ENCODE measurements around the gene ZNF280C.
A peak's percentile ranks its signal among the peaks of the same experiment; 100 is the strongest.
"Not testable (repeated sequence)": the region's sequence is repeated elsewhere in the genome, so short reads cannot be mapped to it uniquely, and the experiment has no call there.

The ZNF280C gene

DNA sequence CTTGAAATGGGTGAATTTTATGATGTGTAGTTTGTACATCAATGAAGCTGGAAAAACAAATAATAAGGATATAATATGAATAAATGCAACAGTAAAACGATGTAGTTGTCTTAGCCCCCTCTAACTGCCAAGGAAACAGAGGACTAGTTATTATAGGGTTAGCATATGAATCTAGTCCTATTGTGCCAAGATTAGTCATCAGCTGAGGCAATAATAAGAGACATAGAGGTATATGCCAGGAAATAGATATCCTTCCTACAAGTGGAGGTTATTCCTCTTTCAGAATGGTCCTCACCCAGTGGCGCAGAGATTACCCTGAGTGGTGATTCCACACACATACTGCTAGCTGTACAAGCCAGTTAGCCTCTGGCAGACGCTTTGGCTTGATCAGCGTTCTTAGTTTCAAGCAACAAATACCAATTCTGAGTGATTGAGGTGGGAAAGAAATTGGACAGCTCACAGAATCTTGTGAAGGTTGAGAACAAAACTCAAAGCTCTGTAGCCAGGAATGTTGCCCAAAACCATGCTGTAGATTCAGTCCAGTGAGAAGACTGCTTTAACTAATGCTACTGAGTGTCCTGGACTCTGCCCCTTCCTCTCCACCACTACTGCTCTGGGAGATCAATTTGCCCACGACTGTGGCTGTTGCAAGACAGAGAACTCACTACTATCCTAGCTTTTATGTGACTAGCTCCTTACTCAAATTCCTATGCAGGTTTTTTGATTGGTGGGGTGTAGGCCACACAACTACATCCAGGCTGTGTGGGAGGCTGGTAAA lies 27.0 kb upstream of the ZNF280C start:
- DNase-seq (ENCODE audit: insufficient read length, low spot score) (no peak), FAIRE-seq (peak; percentile 43)
- no peak for TF ChIP-seq POU2F2 (IDR thresholded peaks at IDR 0.05; ENCODE audit: low read depth, low read length)

DNA sequence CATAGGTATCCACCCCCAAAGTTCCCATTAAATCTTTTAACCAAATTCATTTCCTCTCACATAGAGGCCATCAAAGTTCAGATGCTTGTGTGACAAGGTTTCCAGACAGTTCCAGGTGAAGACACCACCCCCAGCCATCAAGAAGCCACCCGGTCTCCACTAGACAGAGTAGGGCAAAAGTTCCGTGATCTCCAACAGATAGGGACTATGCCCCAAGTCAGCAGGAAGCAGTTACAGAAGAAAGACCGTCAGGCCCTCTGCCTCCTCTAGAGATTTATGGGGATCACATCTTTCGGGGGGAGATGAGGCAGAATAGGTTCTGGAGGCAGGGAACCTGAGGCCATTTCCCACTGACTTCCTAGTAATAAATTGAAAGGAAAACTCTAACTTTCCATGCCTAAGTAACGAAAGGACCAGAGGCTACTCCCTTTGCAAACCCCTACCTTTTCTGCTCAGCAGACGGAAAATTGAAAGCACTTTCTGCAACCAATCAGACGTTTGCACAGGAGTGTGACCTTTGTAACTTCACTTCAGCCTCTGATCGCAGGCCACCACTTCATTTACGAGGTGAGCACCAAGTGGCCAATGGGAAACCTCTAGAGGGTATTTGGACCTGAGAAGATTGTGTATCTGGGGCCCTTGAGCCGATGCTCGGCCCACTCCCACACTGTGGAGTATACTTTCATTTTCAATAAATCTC lies 18.5 kb upstream of the ZNF280C start:
- DNase-seq (ENCODE audit: insufficient read length, low spot score) = no peak
- FAIRE-seq = no peak
- TF ChIP-seq POLR2A (IDR thresholded peaks at IDR 0.05; ENCODE audit: low read depth, low read length) (no peak), PAX5 (IDR thresholded peaks at IDR 0.05; ENCODE audit: insufficient read depth, low read length, severe bottlenecking) (no peak)

DNA sequence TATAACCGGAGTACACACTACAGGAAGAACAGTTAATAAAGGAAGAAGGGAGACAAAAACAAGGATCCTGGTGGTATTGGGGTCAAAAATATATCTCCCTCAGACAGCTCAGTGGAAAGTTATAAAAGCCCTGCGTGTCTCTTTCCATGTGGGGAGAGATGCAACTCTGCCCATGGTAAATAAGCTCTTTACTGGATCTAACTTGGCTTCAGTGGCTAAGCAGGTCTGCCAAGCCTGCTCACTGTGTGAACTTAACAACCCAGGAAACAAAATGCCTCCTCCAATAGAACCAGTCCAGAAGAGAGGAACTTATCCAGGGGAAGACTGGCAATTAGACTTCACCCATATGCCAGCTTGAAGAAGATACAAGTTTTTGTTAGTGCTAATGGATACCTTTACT lies 17.0 kb upstream of the ZNF280C start:
- no peak for FAIRE-seq
- no peak for DNase-seq (ENCODE audit: insufficient read length, low spot score)
- TF ChIP-seq POLR2AphosphoS5 (IDR thresholded peaks at IDR 0.05; ENCODE audit: low read depth, low read length) (no peak), POLR2A (IDR thresholded peaks at IDR 0.05; ENCODE audit: low read depth, low read length) (no peak), TAF1 (IDR thresholded peaks at IDR 0.05; ENCODE audit: low read depth, low read length) (no peak), PAX5 (IDR thresholded peaks at IDR 0.05; ENCODE audit: insufficient read depth, low read length, severe bottlenecking) (no peak), POU2F2 (IDR thresholded peaks at IDR 0.05; ENCODE audit: low read depth, low read length) (no peak), SPI1 (IDR thresholded peaks at IDR 0.05; ENCODE audit: low read depth, low read length) (no peak)

DNA sequence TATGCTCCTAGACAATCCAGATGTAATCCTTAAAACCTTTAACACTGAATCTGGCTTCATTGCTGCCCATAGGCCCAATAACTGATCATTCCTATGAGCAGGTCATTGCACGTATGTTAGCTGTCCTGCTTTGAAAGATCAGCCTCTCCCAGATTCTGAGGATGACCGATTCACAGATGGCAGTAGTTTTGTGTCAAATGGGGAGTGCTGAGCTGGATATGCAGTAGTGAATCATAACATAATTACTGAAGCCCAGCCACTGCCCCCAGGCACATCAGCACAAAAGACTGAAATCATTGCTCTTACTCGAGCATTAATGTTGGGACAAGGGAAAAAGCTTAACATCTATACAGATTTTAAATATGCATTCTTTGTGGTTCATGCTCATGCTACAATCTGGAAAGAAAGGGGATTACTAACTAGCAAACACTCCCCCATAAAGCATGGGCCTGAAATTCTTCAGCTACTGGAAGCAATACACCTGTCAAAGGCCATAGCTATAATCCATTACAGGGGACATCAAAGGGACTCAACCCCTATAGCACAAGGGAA lies 16.4 kb upstream of the ZNF280C start:
- no peak for FAIRE-seq
- DNase-seq (ENCODE audit: insufficient read length, low spot score) = no peak
- no peak for TF ChIP-seq PAX5 (IDR thresholded peaks at IDR 0.05; ENCODE audit: insufficient read depth, low read length, severe bottlenecking)
- TF ChIP-seq TAF1 (IDR thresholded peaks at IDR 0.05; ENCODE audit: low read depth, low read length) = no peak
- TF ChIP-seq POU2F2 (IDR thresholded peaks at IDR 0.05; ENCODE audit: low read depth, low read length) = no peak
- TF ChIP-seq SPI1 (IDR thresholded peaks at IDR 0.05; ENCODE audit: low read depth, low read length) = no peak
- no peak for TF ChIP-seq POLR2AphosphoS5 (IDR thresholded peaks at IDR 0.05; ENCODE audit: low read depth, low read length)
- TF ChIP-seq POLR2A (IDR thresholded peaks at IDR 0.05; ENCODE audit: low read depth, low read length) = no peak

DNA sequence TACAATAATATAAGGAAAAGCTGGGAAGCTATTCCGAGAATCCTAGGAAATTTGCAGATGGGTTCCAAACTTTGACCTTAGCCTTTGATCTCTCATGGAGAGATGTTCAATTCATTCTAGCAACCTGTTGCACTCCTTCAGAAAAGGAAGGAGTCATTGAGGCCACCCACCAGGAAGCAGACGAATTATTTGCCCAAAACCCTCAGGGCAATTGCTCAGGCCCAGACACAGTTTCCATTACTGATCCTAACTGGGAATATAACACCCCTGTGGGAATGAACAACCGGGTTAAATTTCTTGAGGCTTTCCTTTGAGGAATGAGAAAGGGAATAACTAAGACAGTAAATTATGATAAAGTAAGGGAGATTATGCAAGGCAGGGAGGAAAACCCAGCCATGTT lies 13.5 kb upstream of the ZNF280C start:
- no peak for DNase-seq (ENCODE audit: insufficient read length, low spot score)
- TF ChIP-seq SPI1 (IDR thresholded peaks at IDR 0.05; ENCODE audit: low read depth, low read length) (no peak), POLR2AphosphoS5 (IDR thresholded peaks at IDR 0.05; ENCODE audit: low read depth, low read length) (no peak), PAX5 (IDR thresholded peaks at IDR 0.05; ENCODE audit: insufficient read depth, low read length, severe bottlenecking) (no peak), POLR2A (IDR thresholded peaks at IDR 0.05; ENCODE audit: low read depth, low read length) (no peak)
- FAIRE-seq = no peak

DNA sequence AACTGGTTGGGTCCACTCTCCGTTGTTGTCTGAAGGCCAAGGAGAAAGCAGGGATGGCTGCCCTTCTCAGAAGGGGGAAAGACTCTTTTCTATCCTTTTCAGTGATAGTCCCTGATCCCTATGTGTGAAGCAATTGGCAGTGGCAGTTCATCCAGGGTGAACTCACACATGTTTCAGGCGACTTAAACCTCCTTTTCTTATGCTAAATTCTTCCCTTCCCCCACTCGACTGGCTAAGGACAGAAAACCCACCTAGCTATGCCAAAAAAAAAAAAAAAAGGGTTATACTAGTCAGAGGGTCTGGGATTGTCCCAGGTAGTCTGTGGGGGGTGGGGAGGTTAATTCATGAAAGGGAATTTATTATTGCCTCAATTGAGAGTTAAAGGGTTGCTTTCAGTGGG lies 12.2 kb upstream of the ZNF280C start:
- TF ChIP-seq SPI1 (IDR thresholded peaks at IDR 0.05; ENCODE audit: low read depth, low read length) (no peak), POU2F2 (IDR thresholded peaks at IDR 0.05; ENCODE audit: low read depth, low read length) (no peak), POLR2A (IDR thresholded peaks at IDR 0.05; ENCODE audit: low read depth, low read length) (no peak), PAX5 (IDR thresholded peaks at IDR 0.05; ENCODE audit: insufficient read depth, low read length, severe bottlenecking) (no peak), POLR2AphosphoS5 (IDR thresholded peaks at IDR 0.05; ENCODE audit: low read depth, low read length) (no peak)
- FAIRE-seq = no peak
- DNase-seq (ENCODE audit: insufficient read length, low spot score) = no peak

DNA sequence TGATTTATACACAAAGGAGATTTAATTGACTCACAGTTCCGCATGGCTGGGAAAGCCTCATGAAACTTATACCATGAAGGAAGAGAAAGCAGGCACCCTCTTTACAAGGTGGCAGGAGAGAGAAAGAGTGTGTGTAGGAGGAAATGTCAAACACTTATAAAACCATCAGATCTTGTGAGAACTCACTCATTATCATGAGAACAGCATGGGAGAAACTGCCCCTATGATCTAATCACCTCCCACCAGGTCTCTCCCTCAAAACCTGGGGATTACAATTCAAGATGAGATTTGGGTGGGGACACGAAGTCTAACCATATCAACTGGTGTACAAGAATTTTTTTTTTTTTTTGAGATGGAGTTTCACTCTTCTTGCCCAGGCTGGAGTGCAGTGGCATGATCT lies 3.6 kb upstream of the ZNF280C start:
- not testable (repeated sequence) for DNase-seq (ENCODE audit: insufficient read length, low spot score); FAIRE-seq

DNA sequence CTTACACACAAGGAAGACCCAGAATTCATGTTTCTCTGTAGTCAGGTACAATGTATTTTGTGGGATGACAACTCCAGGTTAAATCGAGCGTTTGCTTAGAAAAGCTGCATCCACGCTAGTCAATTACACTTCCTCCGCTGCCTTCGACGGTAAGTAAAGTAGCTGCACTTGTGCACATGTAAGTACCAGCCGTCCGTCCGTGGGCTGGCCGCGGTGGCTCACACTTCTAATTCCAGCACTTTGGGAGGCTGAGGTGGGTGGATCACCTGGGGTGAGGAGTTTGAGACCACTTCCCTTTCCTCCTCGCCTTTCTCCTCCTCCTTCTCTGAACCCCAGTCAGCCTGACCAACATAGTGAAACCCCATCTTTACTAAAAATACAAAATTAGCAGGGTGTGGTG lies 692 bp upstream of the ZNF280C start:
- not testable (repeated sequence) for FAIRE-seq; DNase-seq (ENCODE audit: insufficient read length, low spot score)

DNA sequence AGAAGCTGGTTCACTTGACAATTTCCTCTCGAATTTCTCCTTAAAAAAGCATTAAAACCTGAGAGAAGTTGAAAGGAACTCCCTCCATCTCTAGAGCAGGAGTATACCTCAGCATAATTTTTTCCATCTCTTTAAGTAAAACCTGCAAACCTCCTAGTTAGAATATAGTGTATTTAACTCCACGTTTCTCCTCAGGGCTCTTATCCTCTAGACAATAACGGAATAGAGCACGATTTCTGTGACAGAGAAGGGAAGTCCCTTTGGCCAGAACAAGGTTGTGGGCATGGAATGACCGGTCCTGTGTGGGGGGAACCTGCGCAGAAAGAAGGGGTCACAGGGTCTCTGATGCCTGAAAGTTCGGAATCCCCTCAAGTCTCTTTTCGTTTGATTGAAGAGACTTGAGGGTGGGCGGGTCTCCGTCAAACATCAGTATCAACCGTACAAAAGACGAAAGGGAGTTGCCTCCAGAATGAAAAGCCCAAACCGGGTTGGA lies 697 bp downstream of the ZNF280C start:
- no peak for FAIRE-seq
- no peak for DNase-seq (ENCODE audit: insufficient read length, low spot score)
- TF ChIP-seq TAF1 (IDR thresholded peaks at IDR 0.05; ENCODE audit: low read depth, low read length) (no peak), PAX5 (IDR thresholded peaks at IDR 0.05; ENCODE audit: insufficient read depth, low read length, severe bottlenecking) (no peak), SPI1 (IDR thresholded peaks at IDR 0.05; ENCODE audit: low read depth, low read length) (no peak), POLR2AphosphoS5 (IDR thresholded peaks at IDR 0.05; ENCODE audit: low read depth, low read length) (no peak), POLR2A (IDR thresholded peaks at IDR 0.05; ENCODE audit: low read depth, low read length) (no peak), POU2F2 (IDR thresholded peaks at IDR 0.05; ENCODE audit: low read depth, low read length) (no peak)

DNA sequence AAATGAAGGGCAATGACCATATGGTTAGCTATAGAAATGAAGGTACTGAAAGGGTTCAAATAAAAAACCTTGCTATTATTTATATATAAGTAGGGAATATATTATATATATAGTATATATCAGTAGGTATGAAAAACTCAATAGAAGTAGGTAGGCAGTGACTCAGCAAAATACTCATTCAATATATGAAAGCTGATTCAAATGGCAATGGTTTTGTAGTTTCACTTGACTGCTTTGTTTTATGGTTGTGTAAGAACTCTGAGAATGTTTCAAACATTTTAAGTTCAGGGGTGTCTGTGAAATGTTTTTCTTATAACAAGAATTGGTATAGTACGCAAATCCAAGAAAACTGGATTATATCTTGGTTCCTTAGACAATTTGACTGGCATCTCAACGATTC lies 4.1 kb downstream of the ZNF280C start:
- no peak for DNase-seq (ENCODE audit: insufficient read length, low spot score)
- TF ChIP-seq POLR2A (IDR thresholded peaks at IDR 0.05; ENCODE audit: low read depth, low read length) (no peak), TAF1 (IDR thresholded peaks at IDR 0.05; ENCODE audit: low read depth, low read length) (no peak), SPI1 (IDR thresholded peaks at IDR 0.05; ENCODE audit: low read depth, low read length) (no peak), POLR2AphosphoS5 (IDR thresholded peaks at IDR 0.05; ENCODE audit: low read depth, low read length) (no peak), PAX5 (IDR thresholded peaks at IDR 0.05; ENCODE audit: insufficient read depth, low read length, severe bottlenecking) (no peak), POU2F2 (IDR thresholded peaks at IDR 0.05; ENCODE audit: low read depth, low read length) (no peak)
- no peak for FAIRE-seq

Measured in GM12891 (cell line).